Panc1 (cell line): ENCODE data around the gene MYEF2. TPM values are rescaled to one million over a fixed set of nuclear protein-coding genes. Genes with fewer than 3 reads are reported as not detected.

ENCODE experiments used
- ATAC-seq: fragments of 200-7000 bp; cut with Tn5 transposase; 2 replicates; pipeline ENCODE4 v1.9.1; 2020; ENCODE audit warnings: mild to moderate bottlenecking, moderate library complexity
- BruUV-seq: library from RNA; stranded (reverse); fragments of 400-500 nt; replicated peaks from 2 replicates; lab custom pipeline; 2021; lab: Mats Ljungman, UMichigan
- CTCF ChIA-PET: fragments of 300-600 bp; sonication (Branson Sonifier 250); formaldehyde crosslinking; loops from one replicate; lab custom pipeline; 2022; ENCODE audit warnings: antibody characterized with exemption; lab: Charles Lee
- POLR2A ChIA-PET: fragments of 300-600 bp; sonication (Branson Sonifier 250); formaldehyde crosslinking; loops from one replicate; lab custom pipeline; 2022; ENCODE audit warnings: antibody characterized with exemption; lab: Charles Lee
- DNase-seq: peaks from one replicate; pipeline ENCODE4 v3.0.0-alpha.2; 2010; ENCODE audit warnings: low read depth, low spot score
- H3K27ac ChIP-seq: 2 replicates; pipeline ENCODE4 v1.5.1; 2011; ENCODE audit warnings: mild to moderate bottlenecking, low read length, inconsistent platforms
- H3K27me3 ChIP-seq: fragments of 200-500 bp; sonication (Bioruptor generic); 2 replicates; pipeline ENCODE4 v1.6.0; 2014; ENCODE audit warnings: low read length, inconsistent platforms; ENCODE audit not compliant: control insufficient read depth, insufficient read depth
- H3K36me3 ChIP-seq: fragments of 200-500 bp; sonication (Bioruptor generic); 2 replicates; pipeline ENCODE4 v1.5.1; 2014; ENCODE audit warnings: inconsistent platforms, mild to moderate bottlenecking, low read length, moderate library complexity; ENCODE audit not compliant: control insufficient read depth, insufficient read depth
- H3K4me1 ChIP-seq: 2 replicates; pipeline ENCODE4 v1.5.1; 2011; ENCODE audit warnings: inconsistent platforms, mild to moderate bottlenecking, low read length, moderate library complexity; ENCODE audit not compliant: control insufficient read depth, insufficient read depth
- H3K4me3 ChIP-seq, 2 experiments: 2 replicates each; pipeline ENCODE4 v1.5.1; 2011 to 2012; ENCODE audit warnings: low read depth in 2 of 2, low read length in 2 of 2, mild to moderate bottlenecking in 2 of 2, inconsistent platforms in 1 of 2, moderate library complexity in 1 of 2
- H3K9me3 ChIP-seq: fragments of 200-500 bp; sonication (Bioruptor generic); 2 replicates; pipeline ENCODE4 v1.5.1; 2014; ENCODE audit warnings: low read depth, mild to moderate bottlenecking, inconsistent platforms, low read length, moderate library complexity; ENCODE audit not compliant: control insufficient read depth, insufficient read depth
- CTCF ChIP-seq: fragments of 450-650 bp; IDR thresholded peaks from 2 replicates; pipeline ENCODE4 v1.5.1; 2017; ENCODE audit warnings: mild to moderate bottlenecking
- in situ Hi-C: cut with HindIII; loops from 2 replicates; pipeline ENCODE4 v1.10.0; 2016; ENCODE audit warnings: low sequenced_read_pairs, low pct_unique_long_range_greater_than_20kb
- intact Hi-C: fragments of 100-400 bp; cut with micrococcal nuclease; formaldehyde crosslinking; loops from one replicate; pipeline ENCODE4 v1.10.0; 2022; ENCODE audit not compliant: unreplicated experiment
- total RNA-seq: library from RNA; stranded (reverse); gene quantifications from one replicate; pipeline ENCODE4 v1.2.1, GENCODE V29; 2021; ENCODE audit not compliant: unreplicated experiment
- TF ChIP-seq, protein P1 (sequence below), 2 experiments: IDR thresholded peaks; 2 replicates each; pipeline ENCODE4 v1.6.1; 2011 to 2012; ENCODE audit warnings: low read depth in 2 of 2, control low read depth in 1 of 2, low read length in 1 of 2, mild to moderate bottlenecking in 1 of 2, moderate library complexity in 1 of 2; ENCODE audit not compliant: insufficient read depth in 1 of 2

The MYEF2 gene
- total RNA-seq, 1 experiment from 2014 or later, result 71.3 TPM

DNA sequence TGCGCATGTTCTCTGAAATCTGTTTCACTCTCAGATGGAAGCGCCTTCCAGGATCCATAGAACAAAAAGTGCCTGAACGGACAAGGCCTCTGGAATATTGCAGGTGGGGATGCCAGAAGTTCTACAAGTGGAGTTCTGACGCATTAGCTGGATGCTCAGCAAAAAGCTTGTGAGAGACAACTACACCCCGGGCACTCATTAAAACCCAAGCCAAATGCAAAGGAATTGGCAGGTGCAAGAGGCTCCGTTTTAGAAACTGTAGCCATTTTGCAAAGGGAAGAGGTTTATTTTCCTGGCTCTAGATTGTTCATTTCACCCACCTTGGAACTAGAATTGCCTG, 92.5 kb downstream of the MYEF2 start:
- TF ChIP-seq CTCF, result no peak
- no peak overlapping the region for H3K4me3 ChIP-seq
- H3K27me3 ChIP-seq, result no peaks in the 10 kb centered on the region
- CTCF ChIA-PET, result interaction anchor here (0.7 to 1.1 kb wide), 2 partner anchors 260 to 889 kb away, joined by 3 to 16 read pairs; no protein-coding TSS in a partner anchor
- in situ Hi-C loops, result no loop called here
- H3K36me3 ChIP-seq, result no peaks in the 10 kb centered on the region
- H3K9me3 ChIP-seq, result no peaks in the 10 kb centered on the region
- no peaks in the 10 kb centered on the region for H3K4me1 ChIP-seq
- no TSS peak for BruUV-seq
- intact Hi-C loops, result no loop called here
- ATAC-seq (no peak), DNase-seq (no peak)
- POLR2A ChIA-PET, result interaction anchor here (0.7 kb wide), 1 partner anchor 21 kb away, joined by 4 read pairs; no protein-coding TSS in a partner anchor
- no peak overlapping the region for H3K27ac ChIP-seq

DNA sequence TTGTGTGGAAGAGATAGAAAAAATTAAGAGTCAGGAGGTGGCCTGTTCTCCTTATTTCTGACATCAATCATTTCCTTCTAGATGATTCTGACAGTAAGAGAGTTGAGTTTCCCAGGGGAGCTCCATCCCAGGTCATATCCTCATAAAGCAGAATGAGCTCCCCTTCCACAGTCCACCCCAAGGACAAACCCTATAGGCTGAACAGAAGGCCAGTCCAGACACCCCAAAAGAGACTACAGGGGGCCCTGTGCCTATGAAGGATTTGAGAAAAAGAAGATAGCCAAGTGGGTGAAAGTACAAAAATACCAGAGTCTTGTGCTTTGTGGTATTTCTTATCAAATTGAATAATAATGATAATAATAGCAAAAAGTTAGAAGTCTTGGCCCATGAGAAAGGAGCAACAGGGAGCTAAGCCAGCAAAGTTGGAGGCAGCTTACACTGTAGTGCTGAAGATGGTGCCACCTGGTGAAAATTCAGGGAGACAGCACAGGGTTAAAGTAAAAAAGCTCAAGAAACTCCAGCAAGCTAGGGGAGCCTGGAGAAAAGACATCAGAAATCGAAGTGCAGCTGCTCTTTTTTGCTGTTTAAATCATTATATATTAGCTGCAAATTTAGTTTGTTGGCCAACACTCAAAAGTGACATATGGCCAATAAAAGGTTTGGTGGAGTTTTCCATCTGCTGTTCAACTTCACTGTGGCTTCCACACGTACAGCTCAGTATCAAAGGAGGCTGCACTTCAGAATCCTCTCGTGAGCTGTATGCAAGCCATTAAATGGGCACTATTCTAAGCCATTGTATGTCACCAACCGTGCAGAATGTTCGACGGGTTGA, 93.1 kb downstream of the MYEF2 start:
- CTCF ChIA-PET, result interaction anchor here (0.7 to 1.1 kb wide), 2 partner anchors 260 to 889 kb away, joined by 3 to 16 read pairs; no protein-coding TSS in a partner anchor
- TF ChIP-seq CTCF, result peak; percentile 62
- TF ChIP-seq, protein P1, sequence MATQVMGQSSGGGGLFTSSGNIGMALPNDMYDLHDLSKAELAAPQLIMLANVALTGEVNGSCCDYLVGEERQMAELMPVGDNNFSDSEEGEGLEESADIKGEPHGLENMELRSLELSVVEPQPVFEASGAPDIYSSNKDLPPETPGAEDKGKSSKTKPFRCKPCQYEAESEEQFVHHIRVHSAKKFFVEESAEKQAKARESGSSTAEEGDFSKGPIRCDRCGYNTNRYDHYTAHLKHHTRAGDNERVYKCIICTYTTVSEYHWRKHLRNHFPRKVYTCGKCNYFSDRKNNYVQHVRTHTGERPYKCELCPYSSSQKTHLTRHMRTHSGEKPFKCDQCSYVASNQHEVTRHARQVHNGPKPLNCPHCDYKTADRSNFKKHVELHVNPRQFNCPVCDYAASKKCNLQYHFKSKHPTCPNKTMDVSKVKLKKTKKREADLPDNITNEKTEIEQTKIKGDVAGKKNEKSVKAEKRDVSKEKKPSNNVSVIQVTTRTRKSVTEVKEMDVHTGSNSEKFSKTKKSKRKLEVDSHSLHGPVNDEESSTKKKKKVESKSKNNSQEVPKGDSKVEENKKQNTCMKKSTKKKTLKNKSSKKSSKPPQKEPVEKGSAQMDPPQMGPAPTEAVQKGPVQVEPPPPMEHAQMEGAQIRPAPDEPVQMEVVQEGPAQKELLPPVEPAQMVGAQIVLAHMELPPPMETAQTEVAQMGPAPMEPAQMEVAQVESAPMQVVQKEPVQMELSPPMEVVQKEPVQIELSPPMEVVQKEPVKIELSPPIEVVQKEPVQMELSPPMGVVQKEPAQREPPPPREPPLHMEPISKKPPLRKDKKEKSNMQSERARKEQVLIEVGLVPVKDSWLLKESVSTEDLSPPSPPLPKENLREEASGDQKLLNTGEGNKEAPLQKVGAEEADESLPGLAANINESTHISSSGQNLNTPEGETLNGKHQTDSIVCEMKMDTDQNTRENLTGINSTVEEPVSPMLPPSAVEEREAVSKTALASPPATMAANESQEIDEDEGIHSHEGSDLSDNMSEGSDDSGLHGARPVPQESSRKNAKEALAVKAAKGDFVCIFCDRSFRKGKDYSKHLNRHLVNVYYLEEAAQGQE (IDR thresholded peaks at IDR 0.05; ENCODE audit: insufficient read depth in 1 of 2, low read depth in 2 of 2, low read length in 1 of 2), result no peak
- Histone ChIP-seq H3K27ac (no peak overlapping the region), H3K4me3 (no peak overlapping the region), H3K9me3 (no peaks in the 10 kb centered on the region), H3K36me3 (no peaks in the 10 kb centered on the region), H3K27me3 (no peaks in the 10 kb centered on the region), H3K4me1 (no peaks in the 10 kb centered on the region)
- DNase-seq (peak; percentile 8), ATAC-seq (no peak; the same call in 1 of the 2 replicates)
- intact Hi-C loops (no loop called here), in situ Hi-C loops (no loop called here)
- no TSS peak for BruUV-seq
- POLR2A ChIA-PET, result interaction anchor here (0.7 kb wide), 1 partner anchor 20 kb away, joined by 4 read pairs; no protein-coding TSS in a partner anchor

Other genes with a start within 250 kb of the MYEF2 start
- not detected for gene SLC24A5, start 57.3 kb downstream of the MYEF2 start, total RNA-seq
- 0.05 TPM for gene CTXN2, start 13.4 kb upstream of the MYEF2 start, total RNA-seq
- gene SLC12A1, start 28.0 kb upstream of the MYEF2 start, total RNA-seq, result not detected
- 220 TPM for gene DUT, start 153.1 kb upstream of the MYEF2 start, total RNA-seq